ENCODE measurements around the gene PDS5A. TPM values are rescaled to one million over a fixed set of nuclear protein-coding genes. Genes with fewer than 3 reads are reported as not detected.

Gene PDS5A
- total RNA-seq, 1 donor from 2014 or later, result 64.6 TPM

DNA sequence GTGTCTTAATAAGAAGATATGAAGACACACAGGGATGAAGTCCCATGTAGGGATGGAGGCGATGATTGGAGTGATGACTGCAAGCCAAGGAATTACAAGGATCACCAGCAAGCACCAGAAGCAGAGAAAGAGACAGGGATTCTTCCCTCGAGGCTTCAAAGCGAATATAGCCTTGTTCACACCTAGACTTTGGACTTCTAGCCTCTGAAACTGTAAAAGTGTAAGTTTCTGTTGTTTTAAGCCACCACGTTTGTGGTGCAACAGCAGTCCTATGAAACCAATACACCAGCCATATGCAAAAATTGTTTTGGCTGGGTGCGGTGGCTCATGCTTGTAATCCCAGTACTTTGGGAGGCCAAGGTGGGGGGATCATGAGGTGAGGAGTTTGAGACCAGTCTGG is 9.8 kb upstream of the PDS5A start:
- no peak for DNase-seq (ENCODE audit: extremely low spot score in 2 of 2)
- TF ChIP-seq, protein P1, sequence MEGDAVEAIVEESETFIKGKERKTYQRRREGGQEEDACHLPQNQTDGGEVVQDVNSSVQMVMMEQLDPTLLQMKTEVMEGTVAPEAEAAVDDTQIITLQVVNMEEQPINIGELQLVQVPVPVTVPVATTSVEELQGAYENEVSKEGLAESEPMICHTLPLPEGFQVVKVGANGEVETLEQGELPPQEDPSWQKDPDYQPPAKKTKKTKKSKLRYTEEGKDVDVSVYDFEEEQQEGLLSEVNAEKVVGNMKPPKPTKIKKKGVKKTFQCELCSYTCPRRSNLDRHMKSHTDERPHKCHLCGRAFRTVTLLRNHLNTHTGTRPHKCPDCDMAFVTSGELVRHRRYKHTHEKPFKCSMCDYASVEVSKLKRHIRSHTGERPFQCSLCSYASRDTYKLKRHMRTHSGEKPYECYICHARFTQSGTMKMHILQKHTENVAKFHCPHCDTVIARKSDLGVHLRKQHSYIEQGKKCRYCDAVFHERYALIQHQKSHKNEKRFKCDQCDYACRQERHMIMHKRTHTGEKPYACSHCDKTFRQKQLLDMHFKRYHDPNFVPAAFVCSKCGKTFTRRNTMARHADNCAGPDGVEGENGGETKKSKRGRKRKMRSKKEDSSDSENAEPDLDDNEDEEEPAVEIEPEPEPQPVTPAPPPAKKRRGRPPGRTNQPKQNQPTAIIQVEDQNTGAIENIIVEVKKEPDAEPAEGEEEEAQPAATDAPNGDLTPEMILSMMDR (IDR thresholded peaks at IDR 0.05), result no peak
- no peak for TF ChIP-seq POLR2AphosphoS5 (IDR thresholded peaks at IDR 0.05; ENCODE audit: insufficient read depth in 1 of 2, low read depth in 1 of 2)
- TF ChIP-seq POLR2A (IDR thresholded peaks at IDR 0.05), result no peak
- Histone ChIP-seq H3K36me3 (no peaks in the 10 kb centered on the region), H3K4me1 (peaks cover 6% of the 10 kb centered on the region), H3K27ac (no peak overlapping the region), H3K27me3 (no peaks in the 10 kb centered on the region), H3K9me3 (no peaks in the 10 kb centered on the region), H3K4me3 (no peak overlapping the region)
- intact Hi-C loops (cut with DNase I), result no loop called here

DNA sequence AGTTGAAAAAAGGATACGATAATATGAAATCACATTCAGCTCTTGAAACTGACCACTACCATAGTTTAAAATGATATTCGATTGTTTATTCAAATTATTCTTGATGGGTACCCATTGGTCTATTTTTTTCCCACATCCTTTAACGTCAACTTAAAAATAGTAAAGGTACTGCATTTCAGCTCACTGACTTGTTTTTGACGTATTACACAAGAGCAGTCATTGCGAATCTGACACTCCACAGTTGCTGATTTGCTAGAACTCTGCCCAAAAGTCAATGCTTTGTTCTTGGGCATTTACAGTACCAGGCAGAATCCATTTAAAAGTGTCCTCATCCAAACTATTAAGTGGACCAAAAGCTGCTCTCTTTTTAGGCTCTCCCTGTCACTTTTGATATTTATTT is 1.2 kb upstream of the PDS5A start:
- Histone ChIP-seq H3K27ac (peak overlapping the region; percentile 98), H3K36me3 (peaks cover 0 to 14% of the 10 kb centered on the region in 2 donors), H3K27me3 (no peaks in the 10 kb centered on the region), H3K4me1 (peaks cover 32% of the 10 kb centered on the region), H3K4me3 (no peak overlapping the region), H3K9me3 (no peaks in the 10 kb centered on the region)
- TF ChIP-seq, protein P1 (IDR thresholded peaks at IDR 0.05), result no peak
- no peak for TF ChIP-seq POLR2AphosphoS5 (IDR thresholded peaks at IDR 0.05; ENCODE audit: insufficient read depth in 1 of 2, low read depth in 1 of 2)
- TF ChIP-seq POLR2A (IDR thresholded peaks at IDR 0.05), result no peak
- intact Hi-C loops (cut with DNase I), result loop anchor here (5.0 kb wide), 2 partner anchors 282 to 452 kb away; partner anchors contain the start of genes UBE2K and UGDH
- no peak for DNase-seq (ENCODE audit: extremely low spot score in 2 of 2)

DNA sequence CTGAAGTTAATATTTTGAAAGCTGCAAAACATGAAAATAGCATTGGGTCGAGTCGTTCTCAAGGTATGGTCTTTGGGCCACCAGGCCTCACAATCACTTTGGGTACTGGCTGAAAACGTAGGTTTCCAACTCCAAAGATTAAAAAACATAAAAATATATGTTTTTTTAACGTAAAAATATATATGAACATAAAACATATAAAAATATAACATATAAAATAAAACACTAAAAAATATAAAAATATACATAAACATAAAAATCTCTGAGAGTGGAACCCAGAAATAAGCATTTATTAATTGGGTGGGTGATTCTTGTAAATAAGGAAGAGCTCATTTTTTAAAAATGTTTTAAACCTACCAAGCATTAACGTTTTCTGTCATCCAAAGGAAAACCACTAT is 666 bp upstream of the PDS5A start:
- Histone ChIP-seq H3K27me3 (no peaks in the 10 kb centered on the region), H3K27ac (peak overlapping the region; percentile 98), H3K4me1 (peaks cover 37% of the 10 kb centered on the region), H3K4me3 (peak overlapping the region; percentile 80 to 98), H3K36me3 (peaks cover 0 to 14% of the 10 kb centered on the region in 2 donors), H3K9me3 (no peaks in the 10 kb centered on the region)
- no peak for DNase-seq (ENCODE audit: extremely low spot score in 2 of 2)
- intact Hi-C loops (cut with DNase I), result loop anchor here (5.0 kb wide), 2 partner anchors 281 to 451 kb away; partner anchors contain the start of genes UBE2K and UGDH
- TF ChIP-seq POLR2A (IDR thresholded peaks at IDR 0.05), result no peak
- TF ChIP-seq POLR2AphosphoS5 (IDR thresholded peaks at IDR 0.05; ENCODE audit: insufficient read depth in 1 of 2, low read depth in 1 of 2), result no peak
- TF ChIP-seq, protein P1 (IDR thresholded peaks at IDR 0.05), result no peak

DNA sequence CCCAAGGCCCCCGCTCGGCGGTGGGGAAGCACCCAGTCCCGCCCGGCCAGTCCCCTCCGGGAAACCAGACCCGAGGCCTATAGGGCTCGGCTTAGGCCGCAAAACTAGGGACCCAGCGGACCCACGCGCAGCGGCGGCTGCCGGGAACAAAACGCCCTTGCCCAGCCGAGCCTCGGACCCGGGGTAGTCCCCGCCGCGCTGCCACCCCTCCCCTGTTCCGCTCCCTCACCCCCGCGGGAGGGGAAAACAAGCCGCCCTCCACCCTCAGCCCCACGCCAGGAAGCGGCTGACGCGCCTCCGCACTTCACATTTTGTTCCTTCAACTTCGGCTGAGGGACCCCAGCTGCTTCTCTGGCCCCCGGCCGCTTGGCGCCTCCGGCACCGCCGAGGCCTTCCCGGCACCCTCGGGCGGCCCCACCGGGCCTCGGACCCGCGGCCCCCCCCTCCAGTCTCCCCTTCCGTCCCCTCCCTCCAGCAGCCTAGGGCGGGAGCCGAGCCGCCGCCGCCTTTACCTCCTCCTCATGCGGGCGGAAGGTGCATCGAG is 694 bp downstream of the PDS5A start:
- peak in 1 of 2 donors; percentile 19 for TF ChIP-seq POLR2AphosphoS5 (IDR thresholded peaks at IDR 0.05; ENCODE audit: insufficient read depth in 1 of 2, low read depth in 1 of 2)
- TF ChIP-seq POLR2A (IDR thresholded peaks at IDR 0.05), result no peak
- TF ChIP-seq, protein P1 (IDR thresholded peaks at IDR 0.05), result no peak
- intact Hi-C loops (cut with DNase I), result loop anchor here (5.0 kb wide), 2 partner anchors 280 to 450 kb away; partner anchors contain the start of genes UBE2K and UGDH

More for the DNA sequence above, 694 bp downstream of the PDS5A start:
- Histone ChIP-seq H3K27me3 (no peaks in the 10 kb centered on the region), H3K27ac (peak overlapping the region; percentile 98), H3K36me3 (peaks cover 0 to 14% of the 10 kb centered on the region in 2 donors), H3K4me1 (peaks cover 41% of the 10 kb centered on the region), H3K9me3 (no peaks in the 10 kb centered on the region), H3K4me3 (peak overlapping the region; percentile 80 to 98)
- DNase-seq (ENCODE audit: extremely low spot score in 2 of 2), result no peak

Data from vagina (tissue), 2 donors.